H1 (cell line): ENCODE data around the gene DAPK2.
"Not testable (repeated sequence)": the region's sequence is repeated elsewhere in the genome, so short reads cannot be mapped to it uniquely, and the experiment has no call there.

Experiments used
- EZH2 ChIP-seq: fragments of 200-600 bp; sonication (generic); IDR thresholded peaks from 2 replicates; pipeline ENCODE4 v1.7.1; 2012; ENCODE audit warnings: low read depth, mild to moderate bottlenecking, moderate library complexity, low read length, inconsistent platforms; ENCODE audit not compliant: severe bottlenecking
- GABPA ChIP-seq: IDR thresholded peaks from 2 replicates; pipeline ENCODE4 v1.6.1; 2011; ENCODE audit warnings: mild to moderate bottlenecking, low read length, moderate library complexity, borderline replicate concordance; ENCODE audit not compliant: insufficient read depth
- POLR2AphosphoS5 ChIP-seq: IDR thresholded peaks from 2 replicates; pipeline ENCODE4 v1.6.1; 2011; ENCODE audit warnings: low read depth, low read length
- POU5F1 ChIP-seq: IDR thresholded peaks from 2 replicates; pipeline ENCODE4 v1.6.1; 2011; ENCODE audit warnings: low read depth, mild to moderate bottlenecking, low read length, moderate library complexity
- SUZ12 ChIP-seq: fragments of 200-600 bp; sonication (generic); IDR thresholded peaks from 2 replicates; pipeline ENCODE4 v1.6.1; 2012; ENCODE audit warnings: mild to moderate bottlenecking, inconsistent platforms, low read length, moderate library complexity, mixed read lengths

- not testable (repeated sequence) for TF ChIP-seq POLR2AphosphoS5, GABPA, SUZ12, POU5F1, EZH2
These were observed 146.7 kb downstream of the DAPK2 start for GRCh38 chr15:63899606-63900005.
